Natural killer cell (primary cell): ENCODE measurements around the gene GRAMD2B. TPM values are rescaled to one million over a fixed set of nuclear protein-coding genes. Genes with fewer than 3 reads are reported as not detected.

Experiments used
- ATAC-seq, 3 donors: fragments of 150-1000 bp in 2 of 3; fragments of 200-7000 bp in 1 of 3; cut with Tn5 transposase; 1 replicate in 1 of 3; 2 replicates in 2 of 3; pipeline ENCODE4 v1.10.0; 2021; ENCODE audit warnings: mild to moderate bottlenecking in 2 of 3, moderate library complexity in 2 of 3
- DNase-seq, 2 donors: peaks; one replicate each; pipeline versions ENCODE4 v3.0.0 to v3.0.0-alpha.2; 2013 to 2021; ENCODE audit warnings: mixed read lengths in 1 of 2
- H3K27ac ChIP-seq: one replicate; pipeline ENCODE4 v1.5.1; 2013; ENCODE audit warnings: mild to moderate bottlenecking, low read length
- H3K27me3 ChIP-seq: one replicate; pipeline ENCODE4 v1.6.1; 2013; ENCODE audit warnings: low read length; ENCODE audit not compliant: control insufficient read depth, insufficient read depth
- H3K36me3 ChIP-seq: one replicate; pipeline ENCODE4 v1.6.1; 2013; ENCODE audit warnings: low read length; ENCODE audit not compliant: control insufficient read depth, insufficient read depth
- H3K4me1 ChIP-seq: one replicate; pipeline ENCODE4 v1.6.1; 2013; ENCODE audit warnings: low read length; ENCODE audit not compliant: control insufficient read depth, insufficient read depth
- H3K4me3 ChIP-seq: one replicate; pipeline ENCODE4 v1.5.1; 2013; ENCODE audit warnings: low read length
- H3K9me3 ChIP-seq: one replicate; pipeline ENCODE4 v1.6.1; 2013; ENCODE audit warnings: low read length; ENCODE audit not compliant: control insufficient read depth, insufficient read depth
- H3K27ac Mint-ChIP-seq, 2 donors: one replicate each; pipeline ENCODE4 v1.8.0; 2022; ENCODE audit warnings: mild to moderate bottlenecking in 2 of 2, mixed read lengths in 2 of 2, moderate library complexity in 1 of 2
- H3K27me3 Mint-ChIP-seq, 2 donors: one replicate each; pipeline ENCODE4 v1.8.0; 2022; ENCODE audit warnings: low read depth in 2 of 2, mixed read lengths in 2 of 2
- H3K36me3 Mint-ChIP-seq: one replicate; pipeline ENCODE4 v1.8.0; 2022; ENCODE audit warnings: mixed read lengths
- H3K4me1 Mint-ChIP-seq, 2 donors: one replicate each; pipeline ENCODE4 v1.8.0; 2022; ENCODE audit warnings: mixed read lengths in 2 of 2
- H3K4me3 Mint-ChIP-seq: one replicate; pipeline ENCODE4 v1.8.0; 2022; ENCODE audit warnings: mild to moderate bottlenecking, moderate library complexity, mixed read lengths
- H3K9me3 Mint-ChIP-seq, 2 donors: one replicate each; pipeline ENCODE4 v1.8.0; 2022; ENCODE audit warnings: mixed read lengths in 2 of 2
- WGBS: methylation state at CpG from one replicate; pipeline ENCODE4 v1.1.7; 2013; ENCODE audit warnings: missing lambda C conversion rate; ENCODE audit not compliant: insufficient coverage; 5-methylcytosine and 5-hydroxymethylcytosine counted together
- intact Hi-C: fragments of 100-400 bp; cut with micrococcal nuclease; formaldehyde crosslinking; loops from one replicate; pipeline ENCODE4 v1.14.2; 2022
- total RNA-seq, 4 donors: library from RNA; stranded (reverse); fragments of 120-200 nt in 1 of 4; gene quantifications; one replicate each; pipeline versions ENCODE4 v1.2.3 to v1.2.4, GENCODE V29; 2013 to 2022
- TF ChIP-seq, protein P1 (sequence below): fragments of 200-600 bp; IDR thresholded peaks from one replicate; pipeline ENCODE4 v1.8.0; 2022; ENCODE audit warnings: antibody characterized with exemption

Gene GRAMD2B
- total RNA-seq, 3 donors from 2014 or later (not counting 1 experiment from before 2014, with no cell fraction given): 9.2 to 15.4 (median 10.0) TPM

DNA sequence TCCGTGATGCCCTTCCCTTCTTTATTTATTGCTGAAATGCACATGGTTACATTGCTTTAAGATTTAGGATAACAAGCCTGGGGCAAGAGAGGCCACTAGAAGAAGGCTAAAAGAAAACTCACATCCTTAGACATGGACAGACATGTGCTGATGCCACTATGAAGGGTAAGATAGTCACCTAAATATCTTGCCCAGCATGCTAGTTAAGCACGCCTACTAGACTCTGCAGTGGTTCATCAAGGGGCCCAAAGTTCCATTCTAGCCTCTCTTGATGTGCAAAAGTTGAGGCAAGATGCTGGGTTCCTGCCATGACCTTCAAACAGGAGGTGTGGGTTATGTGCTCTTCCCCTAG, 49.3 kb downstream of the GRAMD2B start:
- WGBS: 88% methylated on average over 2 of the region's 2 CpGs
- DNase-seq: no peak
- ATAC-seq: no peak

DNA sequence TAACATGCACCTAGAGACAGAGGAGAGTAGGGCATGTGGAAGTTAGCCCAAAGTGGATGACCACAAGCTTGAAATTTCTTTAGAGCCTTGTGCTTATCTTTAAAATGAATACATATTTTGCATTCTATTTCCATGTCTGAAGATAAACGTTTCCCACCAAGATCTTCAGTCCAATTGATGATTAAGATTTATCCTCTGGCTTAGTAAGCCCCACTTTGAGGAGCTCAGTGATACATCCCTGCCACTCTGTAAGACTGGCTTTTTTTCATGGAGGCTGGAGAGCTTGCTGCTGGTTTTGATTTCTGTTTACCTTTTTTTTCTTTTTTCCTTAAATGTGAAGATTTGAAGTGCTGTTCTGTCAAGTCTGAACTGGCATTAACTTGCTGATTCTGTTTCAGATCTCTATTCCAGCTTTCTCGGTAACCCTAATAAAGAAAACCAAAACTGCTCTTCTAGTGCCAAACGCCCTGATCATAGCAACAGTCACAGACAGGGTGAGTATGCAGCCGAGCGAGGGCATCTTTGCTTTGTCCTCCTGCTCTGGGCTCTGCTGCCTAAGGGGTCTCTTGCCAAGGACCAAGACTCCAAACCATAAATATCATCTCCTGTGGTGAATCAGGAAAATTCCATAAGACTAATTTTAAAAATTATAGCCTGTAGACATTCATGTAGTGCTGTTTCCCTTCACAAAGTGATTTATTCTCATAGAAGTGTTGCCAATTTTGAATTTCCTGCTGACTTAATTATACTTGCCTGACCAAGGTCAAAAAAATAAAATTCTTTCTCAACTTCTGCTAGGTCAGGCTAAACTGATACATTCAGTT, 54.3 kb downstream of the GRAMD2B start:
- peaks cover 17% of the 10 kb centered on the region for H3K36me3 ChIP-seq
- H3K4me3 ChIP-seq: no peak overlapping the region
- intact Hi-C loops: no loop called here
- Mint-ChIP-seq H3K4me1 (no peaks in the 10 kb centered on the region), H3K4me3 (no peak overlapping the region), H3K9me3 (no peaks in the 10 kb centered on the region), H3K27me3 (no peaks in the 10 kb centered on the region), H3K27ac (no peak overlapping the region), H3K36me3 (peaks cover 10% of the 10 kb centered on the region)
- 94% methylated on average over 5 of the region's 5 CpGs for WGBS
- no peaks in the 10 kb centered on the region for H3K27me3 ChIP-seq
- H3K9me3 ChIP-seq: no peaks in the 10 kb centered on the region
- ATAC-seq (no peak), DNase-seq (no peak)
- H3K27ac ChIP-seq: no peak overlapping the region
- TF ChIP-seq, protein P1, sequence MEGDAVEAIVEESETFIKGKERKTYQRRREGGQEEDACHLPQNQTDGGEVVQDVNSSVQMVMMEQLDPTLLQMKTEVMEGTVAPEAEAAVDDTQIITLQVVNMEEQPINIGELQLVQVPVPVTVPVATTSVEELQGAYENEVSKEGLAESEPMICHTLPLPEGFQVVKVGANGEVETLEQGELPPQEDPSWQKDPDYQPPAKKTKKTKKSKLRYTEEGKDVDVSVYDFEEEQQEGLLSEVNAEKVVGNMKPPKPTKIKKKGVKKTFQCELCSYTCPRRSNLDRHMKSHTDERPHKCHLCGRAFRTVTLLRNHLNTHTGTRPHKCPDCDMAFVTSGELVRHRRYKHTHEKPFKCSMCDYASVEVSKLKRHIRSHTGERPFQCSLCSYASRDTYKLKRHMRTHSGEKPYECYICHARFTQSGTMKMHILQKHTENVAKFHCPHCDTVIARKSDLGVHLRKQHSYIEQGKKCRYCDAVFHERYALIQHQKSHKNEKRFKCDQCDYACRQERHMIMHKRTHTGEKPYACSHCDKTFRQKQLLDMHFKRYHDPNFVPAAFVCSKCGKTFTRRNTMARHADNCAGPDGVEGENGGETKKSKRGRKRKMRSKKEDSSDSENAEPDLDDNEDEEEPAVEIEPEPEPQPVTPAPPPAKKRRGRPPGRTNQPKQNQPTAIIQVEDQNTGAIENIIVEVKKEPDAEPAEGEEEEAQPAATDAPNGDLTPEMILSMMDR: no peak
- H3K4me1 ChIP-seq: no peaks in the 10 kb centered on the region

More for the DNA sequence above, 49.3 kb downstream of the GRAMD2B start:
- intact Hi-C loops: no loop called here
- Mint-ChIP-seq H3K9me3 (no peaks in the 10 kb centered on the region), H3K27me3 (no peaks in the 10 kb centered on the region), H3K27ac (no peak overlapping the region), H3K4me3 (no peak overlapping the region), H3K36me3 (no peaks in the 10 kb centered on the region), H3K4me1 (no peaks in the 10 kb centered on the region)
- H3K4me3 ChIP-seq: no peak overlapping the region
- H3K27me3 ChIP-seq: no peaks in the 10 kb centered on the region
- no peaks in the 10 kb centered on the region for H3K4me1 ChIP-seq
- H3K9me3 ChIP-seq: no peaks in the 10 kb centered on the region
- TF ChIP-seq, protein P1: no peak
- H3K36me3 ChIP-seq: peaks cover 6% of the 10 kb centered on the region
- no peak overlapping the region for H3K27ac ChIP-seq

DNA sequence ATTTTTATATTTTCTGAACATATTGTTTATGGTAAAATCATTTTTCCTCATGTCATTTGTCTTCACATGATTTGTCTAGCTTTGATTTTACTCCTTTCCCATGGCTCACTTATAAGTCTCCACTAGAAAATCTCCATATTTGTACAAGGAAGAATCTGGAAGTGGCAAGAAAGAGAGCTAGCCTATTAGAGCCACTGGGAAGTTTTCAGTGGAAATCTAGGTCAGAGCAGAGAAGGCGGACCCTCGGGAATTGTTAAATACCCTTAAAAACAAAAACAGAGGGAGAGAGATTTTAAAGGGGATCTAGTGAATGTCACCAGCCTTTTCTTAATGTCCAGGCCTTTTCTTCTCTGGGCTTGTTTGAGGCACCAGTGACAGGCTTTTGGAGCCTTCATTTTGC, 56.6 kb downstream of the GRAMD2B start:
- 94% methylated on average over 2 of the region's 2 CpGs for WGBS
- Mint-ChIP-seq H3K27ac (no peak overlapping the region), H3K9me3 (no peaks in the 10 kb centered on the region), H3K4me1 (no peaks in the 10 kb centered on the region), H3K27me3 (no peaks in the 10 kb centered on the region), H3K4me3 (no peak overlapping the region), H3K36me3 (peaks cover 18% of the 10 kb centered on the region)
- Histone ChIP-seq H3K9me3 (no peaks in the 10 kb centered on the region), H3K27ac (no peak overlapping the region), H3K27me3 (no peaks in the 10 kb centered on the region), H3K36me3 (peaks cover 13% of the 10 kb centered on the region), H3K4me1 (no peaks in the 10 kb centered on the region), H3K4me3 (no peak overlapping the region)
- intact Hi-C loops: no loop called here
- TF ChIP-seq, protein P1: no peak
- no peak for DNase-seq
- no peak for ATAC-seq

DNA sequence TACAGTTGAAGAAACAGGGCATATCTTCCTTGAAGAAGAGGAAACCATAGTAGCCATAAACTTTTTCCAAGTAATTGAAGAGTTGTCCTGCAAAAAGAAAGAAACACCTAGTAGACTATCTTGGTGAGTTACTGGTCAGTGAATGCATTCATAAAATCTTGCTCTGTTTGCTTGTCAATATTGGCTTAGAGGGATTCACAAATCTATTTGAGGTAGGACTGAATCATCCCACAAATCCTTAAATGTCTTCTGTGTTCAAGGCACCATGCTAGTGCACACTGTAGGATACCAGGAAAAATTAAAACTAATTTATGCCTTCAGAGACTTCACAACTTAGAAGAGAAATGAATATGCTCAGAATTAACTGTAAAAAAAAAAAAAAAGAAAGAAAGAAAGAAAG, 57.6 kb downstream of the GRAMD2B start:
- no peaks in the 10 kb centered on the region for H3K9me3 Mint-ChIP-seq
- TF ChIP-seq, protein P1: no peak

More for the DNA sequence above, 57.6 kb downstream of the GRAMD2B start:
- no peak overlapping the region for H3K4me3 ChIP-seq
- intact Hi-C loops: no loop called here
- ATAC-seq: no peak
- peaks cover 19% of the 10 kb centered on the region for H3K36me3 Mint-ChIP-seq
- no peak overlapping the region for H3K27ac ChIP-seq
- no peak overlapping the region for H3K27ac Mint-ChIP-seq
- no peaks in the 10 kb centered on the region for H3K4me1 ChIP-seq
- peaks cover 20% of the 10 kb centered on the region for H3K36me3 ChIP-seq
- no peaks in the 10 kb centered on the region for H3K4me1 Mint-ChIP-seq
- no peak overlapping the region for H3K4me3 Mint-ChIP-seq
- H3K9me3 ChIP-seq: no peaks in the 10 kb centered on the region
- DNase-seq: no peak
- H3K27me3 Mint-ChIP-seq: no peaks in the 10 kb centered on the region
- no peaks in the 10 kb centered on the region for H3K27me3 ChIP-seq
